Thyroid gland (tissue), 4 donors: ENCODE data around the gene DLGAP1. TPM values are rescaled to one million over a fixed set of nuclear protein-coding genes. Genes with fewer than 3 reads are reported as not detected.

Experiments
- DNase-seq, 2 donors: peaks; one replicate each; pipeline ENCODE4 v3.0.0-alpha.2; 2019
- H3K27ac ChIP-seq, 3 donors: fragments of 200-600 bp; sonication (generic); 1 replicate in 2 of 3; 2 replicates in 1 of 3; pipeline ENCODE4 v1.5.1; 2016 to 2019; ENCODE audit warnings: mild to moderate bottlenecking in 1 of 3, moderate library complexity in 1 of 3
- H3K27me3 ChIP-seq: fragments of 200-600 bp; sonication (generic); one replicate; pipeline ENCODE4 v1.5.1; 2019
- H3K36me3 ChIP-seq, 2 donors: fragments of 200-600 bp; sonication (generic); one replicate each; pipeline ENCODE4 v1.5.1; 2016 to 2019
- H3K4me1 ChIP-seq, 2 donors: fragments of 200-600 bp; sonication (generic); one replicate each; pipeline ENCODE4 v1.5.1; 2017 to 2019
- H3K4me3 ChIP-seq, 3 donors: fragments of 200-600 bp; sonication (generic); replicated peaks in 1 of 3; 1 replicate in 2 of 3; 2 replicates in 1 of 3; pipeline ENCODE4 v1.5.1; 2016; ENCODE audit warnings: mild to moderate bottlenecking in 1 of 3
- H3K9me3 ChIP-seq: fragments of 200-600 bp; sonication (generic); one replicate; pipeline ENCODE4 v1.5.1; 2017
- CTCF ChIP-seq, 6 experiments: fragments of 200-600 bp in 3 of 6; fragments of 450-650 bp in 3 of 6; sonication (generic) in 3 of 6; IDR thresholded peaks; one replicate each; pipeline ENCODE4 v1.5.1; 2016 to 2019; ENCODE audit warnings: antibody characterized with exemption in 6 of 6, mild to moderate bottlenecking in 2 of 6, inconsistent platforms in 1 of 6, moderate library complexity in 1 of 6
- POLR2A ChIP-seq, 2 donors: fragments of 450-650 bp; IDR thresholded peaks; one replicate each; pipeline ENCODE4 v1.6.1; 2017; ENCODE audit warnings: antibody characterized with exemption in 2 of 2, mild to moderate bottlenecking in 2 of 2, moderate library complexity in 1 of 2
- WGBS, 2 donors: methylation state at CpG; one replicate each; pipeline ENCODE4 v1.1.5; 2017; 5-methylcytosine and 5-hydroxymethylcytosine counted together
- intact Hi-C: fragments of 100-400 bp; cut with DNase I; formaldehyde crosslinking; loops from one replicate; pipeline ENCODE4 v1.15.1; 2023
- total RNA-seq, 4 donors: library from RNA; depleted of rRNA; stranded (reverse); fragments of >200 nt; gene quantifications; one replicate each; pipeline ENCODE4 v1.2.3, GENCODE V29; 2016

The DLGAP1 gene
- total RNA-seq, 4 donors from 2014 or later: 0.25 to 2.7 (median 0.77) TPM

DNA sequence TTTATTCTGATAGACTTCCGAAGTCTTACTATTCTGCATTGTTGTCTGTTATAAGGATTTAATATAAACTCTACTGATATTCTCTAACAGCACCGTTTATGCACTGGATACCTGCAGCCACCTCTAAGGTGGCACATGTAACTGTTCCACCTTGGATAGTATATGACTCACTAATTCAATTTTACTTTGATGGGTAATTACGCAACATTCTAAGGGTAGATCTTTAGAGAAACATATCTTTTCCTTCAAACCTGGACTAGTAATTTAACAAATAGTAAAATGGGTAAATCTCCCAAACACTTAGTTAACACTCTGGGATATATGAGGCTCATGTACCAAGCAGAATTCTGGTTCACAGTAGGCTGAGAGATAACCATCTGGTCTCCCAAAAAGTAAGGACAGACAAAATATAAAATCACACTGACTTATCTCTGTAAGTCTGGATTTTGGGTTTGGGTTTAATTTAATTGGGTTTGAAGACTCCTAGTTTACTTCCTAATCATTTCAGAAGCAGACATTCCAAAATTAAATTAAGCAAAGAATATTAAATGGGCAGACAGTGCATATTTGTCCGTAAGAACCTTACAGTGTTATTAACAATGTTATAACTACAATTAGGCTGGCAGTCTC, 590.3 kb downstream of the DLGAP1 start:
- Histone ChIP-seq H3K4me1 (peaks cover 13 to 16% of the 10 kb centered on the region in 2 donors), H3K36me3 (no peaks in the 10 kb centered on the region), H3K9me3 (no peaks in the 10 kb centered on the region), H3K4me3 (no peak overlapping the region), H3K27me3 (no peaks in the 10 kb centered on the region), H3K27ac (no peak overlapping the region)
- TF ChIP-seq POLR2A (IDR thresholded peaks at IDR 0.05) (no peak), CTCF (IDR thresholded peaks at IDR 0.05) (no peak)
- no peak for DNase-seq
- intact Hi-C loops: no loop called here
- WGBS, 2 donors: 94 to 96% methylated on average over 4 of the region's 4 CpGs

GRCh38 chr18:3863593-3863992, 591.5 kb downstream of the DLGAP1 start:
- 68 to 69% methylated on average over 4 of the region's 4 CpGs for WGBS, 2 donors
- Histone ChIP-seq H3K27me3 (no peaks in the 10 kb centered on the region), H3K4me1 (peaks cover 13 to 16% of the 10 kb centered on the region in 2 donors), H3K27ac (no peak overlapping the region), H3K4me3 (no peak overlapping the region), H3K36me3 (no peaks in the 10 kb centered on the region), H3K9me3 (no peaks in the 10 kb centered on the region)
- no peak for DNase-seq
- no peak for TF ChIP-seq CTCF (IDR thresholded peaks at IDR 0.05)
- TF ChIP-seq POLR2A (IDR thresholded peaks at IDR 0.05): no peak
- intact Hi-C loops: no loop called here

GRCh38 chr18:3863006-3863405, 592.1 kb downstream of the DLGAP1 start:
- H3K27me3 ChIP-seq: no peaks in the 10 kb centered on the region
- 83 to 87% methylated on average over 4 of the region's 4 CpGs for WGBS, 2 donors
- no peaks in the 10 kb centered on the region for H3K36me3 ChIP-seq
- DNase-seq: no peak
- no peak overlapping the region for H3K27ac ChIP-seq
- H3K4me1 ChIP-seq: peaks cover 10% of the 10 kb centered on the region in 2 donors
- TF ChIP-seq CTCF (IDR thresholded peaks at IDR 0.05) (no peak), POLR2A (IDR thresholded peaks at IDR 0.05) (no peak)
- H3K9me3 ChIP-seq: no peaks in the 10 kb centered on the region
- intact Hi-C loops: no loop called here
- no peak overlapping the region for H3K4me3 ChIP-seq

- H3K9me3 ChIP-seq: no peaks in the 10 kb centered on the region
- H3K27ac ChIP-seq: no peak overlapping the region
- no peak overlapping the region for H3K4me3 ChIP-seq
- TF ChIP-seq POLR2A (IDR thresholded peaks at IDR 0.05) (no peak), CTCF (IDR thresholded peaks at IDR 0.05) (no peak)
- no peaks in the 10 kb centered on the region for H3K4me1 ChIP-seq
- intact Hi-C loops: no loop called here
- WGBS, 2 donors: 100% methylated on average over 1 of the region's 1 CpG
- DNase-seq: no peak
- H3K27me3 ChIP-seq: no peaks in the 10 kb centered on the region
- no peaks in the 10 kb centered on the region for H3K36me3 ChIP-seq
Observed at GRCh38 chr18:3861495-3861894, 593.6 kb downstream of the DLGAP1 start.

DNA sequence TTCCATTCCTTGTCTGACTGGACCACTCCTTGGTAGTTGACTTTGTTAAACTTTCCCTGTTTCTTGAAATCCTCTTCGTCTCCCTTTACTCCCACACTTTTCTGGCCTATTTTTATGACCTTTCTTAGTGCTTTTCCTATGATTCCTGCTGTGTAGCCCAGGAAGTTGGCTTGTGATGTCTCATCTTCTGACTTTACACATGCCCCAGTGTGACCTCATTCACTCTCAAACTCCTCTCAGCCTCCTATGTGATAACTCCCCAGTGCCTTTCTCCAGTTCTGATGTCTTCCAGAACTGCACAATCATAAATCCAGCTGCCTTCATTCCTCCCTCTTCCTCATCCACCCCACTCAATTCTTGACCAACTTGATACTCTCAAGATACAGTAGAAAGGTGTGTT, 597.6 kb downstream of the DLGAP1 start:
- 77 to 88% methylated on average over 1 of the region's 1 CpG for WGBS, 2 donors
- intact Hi-C loops: no loop called here

More for the DNA sequence above, 597.6 kb downstream of the DLGAP1 start:
- no peaks in the 10 kb centered on the region for H3K27me3 ChIP-seq
- no peak for TF ChIP-seq POLR2A (IDR thresholded peaks at IDR 0.05)
- TF ChIP-seq CTCF (IDR thresholded peaks at IDR 0.05): no peak
- no peaks in the 10 kb centered on the region for H3K9me3 ChIP-seq
- no peak overlapping the region for H3K4me3 ChIP-seq
- no peaks in the 10 kb centered on the region for H3K36me3 ChIP-seq
- no peak overlapping the region for H3K27ac ChIP-seq
- peaks cover 0 to 4% of the 10 kb centered on the region in 2 donors for H3K4me1 ChIP-seq
- DNase-seq: no peak
